Fibroblast of peridontal ligament (primary cell): ENCODE data around the gene SDHAF4.
"Not testable (repeated sequence)": the region's sequence is repeated elsewhere in the genome, so short reads cannot be mapped to it uniquely, and the experiment has no call there.

Experiments used
- DNase-seq: peaks from one replicate; pipeline ENCODE4 v3.0.0-alpha.2; 2010; ENCODE audit errors: extremely low read depth

SDHAF4 gene

DNA sequence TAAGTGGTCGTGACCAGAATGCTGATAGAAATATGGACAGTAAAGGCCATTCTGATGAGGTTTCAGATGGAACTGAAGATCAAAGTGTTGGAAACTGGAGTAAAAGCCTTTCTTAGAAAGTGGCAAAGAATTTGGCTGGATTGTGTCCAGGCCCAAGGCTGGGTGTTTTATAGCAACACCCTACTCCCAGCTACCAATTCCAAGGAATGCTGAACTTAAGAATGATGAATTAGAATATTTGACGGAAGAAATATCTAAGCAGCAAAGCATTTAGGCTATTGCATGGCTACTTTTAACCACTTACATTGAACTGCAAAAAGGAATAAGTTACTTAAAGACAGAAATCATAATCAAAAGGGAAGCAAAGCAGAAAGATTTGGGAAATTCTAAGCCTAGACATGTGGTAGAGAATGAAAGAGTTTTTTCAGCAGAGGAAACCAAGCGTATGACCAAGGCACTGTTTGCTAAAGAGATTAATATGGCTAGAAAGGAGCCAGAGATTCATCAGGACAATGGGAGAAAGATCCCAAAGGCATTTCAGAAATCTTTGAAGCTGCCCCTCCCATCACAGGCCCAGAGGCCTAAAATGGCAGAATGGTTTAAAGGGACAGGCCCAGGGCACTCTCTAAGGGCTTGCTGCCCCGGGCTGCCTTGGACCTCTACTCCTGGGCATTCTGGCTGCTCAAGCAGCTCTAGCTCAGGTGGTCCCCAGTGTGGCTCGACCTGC is 25.8 kb downstream of the SDHAF4 start:
- DNase-seq = no peak

- no peak for DNase-seq
Measured at GRCh38 chr6:70593118-70593486, 26.4 kb downstream of the SDHAF4 start.

- DNase-seq = no peak
Measured at GRCh38 chr6:70599187-70599586, 32.5 kb downstream of the SDHAF4 start.

DNA sequence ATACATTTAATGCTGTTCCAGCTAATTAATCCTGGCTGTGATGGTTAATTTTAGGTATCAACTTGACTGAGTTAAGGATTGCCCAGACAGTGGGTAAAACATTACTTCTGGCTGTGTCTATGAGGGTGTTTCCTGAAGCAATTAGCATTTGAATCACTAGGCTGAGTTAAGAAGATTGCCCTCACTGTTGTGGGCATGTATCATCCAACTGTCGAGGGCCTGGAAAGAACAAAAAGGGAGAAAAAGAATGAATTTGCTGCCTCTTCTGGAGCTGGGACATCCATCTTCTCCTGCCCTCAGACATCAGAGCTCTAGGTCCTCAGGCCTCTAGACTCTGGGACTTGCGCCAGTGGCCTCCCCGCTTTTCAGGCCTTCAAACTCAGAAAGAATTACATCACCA is 34.3 kb downstream of the SDHAF4 start:
- DNase-seq = no peak

GRCh38 chr6:70604254-70604653 is 37.5 kb downstream of the SDHAF4 start:
- DNase-seq = no peak

GRCh38 chr6:70607371-70607770 is 40.6 kb downstream of the SDHAF4 start:
- not testable (repeated sequence) for DNase-seq

GRCh38 chr6:70609181-70609580 is 42.5 kb downstream of the SDHAF4 start:
- not testable (repeated sequence) for DNase-seq

DNA sequence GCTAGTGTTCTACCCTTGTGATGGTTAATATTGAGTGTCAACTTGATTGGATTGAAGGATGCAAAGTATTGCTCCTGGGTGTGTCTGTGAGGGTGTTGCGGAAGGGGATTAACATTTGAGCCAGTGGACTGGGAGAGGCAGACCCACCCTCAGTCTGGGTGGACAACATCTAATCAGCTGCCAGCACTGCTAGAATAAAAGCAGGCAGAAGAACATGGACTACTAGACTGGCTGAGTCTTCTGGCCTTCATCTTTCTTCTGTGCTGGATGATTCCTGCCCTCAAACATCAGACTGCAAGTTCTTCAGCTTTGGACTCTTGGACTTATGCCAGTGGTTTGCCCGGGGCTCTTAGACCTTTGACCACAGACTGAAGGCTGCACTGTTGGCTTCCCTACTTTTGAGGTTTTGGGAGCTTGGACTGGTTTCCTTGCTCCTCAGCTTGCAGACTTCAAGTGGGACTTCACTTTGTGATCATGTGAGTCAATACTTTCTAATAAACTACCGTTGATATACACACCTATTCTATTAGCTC is 50.1 kb downstream of the SDHAF4 start:
- DNase-seq = no peak

GRCh38 chr6:70620746-70621145 is 54.0 kb downstream of the SDHAF4 start:
- DNase-seq = no peak

- no peak for DNase-seq
Measured at GRCh38 chr6:70622461-70622860, 55.7 kb downstream of the SDHAF4 start.

- DNase-seq = no peak
Measured at GRCh38 chr6:70625436-70625835, 58.7 kb downstream of the SDHAF4 start.

GRCh38 chr6:70627500-70628254 is 60.9 kb downstream of the SDHAF4 start:
- no peak for DNase-seq

DNA sequence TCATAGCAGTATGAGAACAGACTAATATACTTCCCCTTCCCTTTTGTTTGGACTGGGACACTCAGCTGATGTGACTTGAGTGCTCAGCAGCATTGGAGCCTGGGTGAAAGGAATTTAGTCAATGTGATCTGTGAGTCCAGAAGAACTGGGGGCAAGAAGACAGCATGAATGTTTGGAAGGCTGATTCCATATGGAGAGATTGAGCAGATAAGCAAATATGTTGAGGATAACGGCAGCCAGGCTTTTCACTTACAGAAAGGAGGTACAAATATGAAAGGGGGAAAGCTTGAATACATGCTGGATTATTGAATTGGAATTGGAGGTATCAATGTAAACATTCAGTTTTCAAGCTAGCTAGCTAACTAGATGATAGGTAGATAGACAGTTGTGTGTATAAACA is 63.2 kb downstream of the SDHAF4 start:
- DNase-seq = no peak

DNA sequence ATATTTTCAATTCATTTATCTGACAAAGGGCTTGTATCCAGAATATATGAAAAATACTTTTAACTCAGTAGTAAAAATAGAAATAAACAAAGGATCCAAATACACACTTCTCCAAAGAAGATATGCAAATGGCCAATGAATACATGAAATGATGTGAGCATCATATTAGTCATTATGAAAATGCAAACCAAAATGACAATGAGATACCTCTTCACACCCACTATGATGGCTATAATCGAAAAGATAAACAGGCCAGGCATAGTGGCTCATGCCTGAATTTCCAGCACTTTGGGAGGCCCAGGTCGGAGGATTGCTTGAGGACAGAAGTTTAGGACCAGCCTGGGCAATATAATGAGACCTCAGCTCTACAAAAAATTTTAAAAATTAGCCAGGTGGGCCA is 67.1 kb downstream of the SDHAF4 start:
- DNase-seq = no peak

GRCh38 chr6:70636596-70636995 is 69.9 kb downstream of the SDHAF4 start:
- DNase-seq = no peak

GRCh38 chr6:70638468-70638867 is 71.7 kb downstream of the SDHAF4 start:
- DNase-seq = no peak
